ENCODE results near the gene RABGEF1. TPM values are rescaled to one million over a fixed set of nuclear protein-coding genes. Genes with fewer than 3 reads are reported as not detected.
A peak's percentile ranks its signal among the peaks of the same experiment; 100 is the strongest.

The RABGEF1 gene
- total and polyA plus RNA-seq, 9 of the 15 experiments (the other 6 are each of a cell fraction or from before 2014, with no cell fraction given) = 7.0 to 29.3 (median 20.5) TPM

GRCh38 chr7:66740302-66740979 is at the start of gene RABGEF1 (continued):
- TF ChIP-seq ZFP36 (IDR thresholded peaks at IDR 0.05; ENCODE audit: low read depth, low read length, partially characterized antibody) = no peak
- TF ChIP-seq SUPT5H (IDR thresholded peaks at IDR 0.05) = peak; percentile 95
- peak; percentile 46 for TF ChIP-seq ARID1B (IDR thresholded peaks at IDR 0.05)
- no peak for TF ChIP-seq ZNF384 (IDR thresholded peaks at IDR 0.05; ENCODE audit: low read depth, low read length)
- TF ChIP-seq CBFA2T2 (conservative IDR thresholded peaks at IDR 0.05) = no peak
- peak; percentile 55; the same call in 1 of the 2 replicates for TF ChIP-seq CREB3L1 (IDR thresholded peaks at IDR 0.05; ENCODE audit: borderline replicate concordance, low read depth)
- no peak for TF ChIP-seq ARID3A (IDR thresholded peaks at IDR 0.05; ENCODE audit: borderline replicate concordance, low read depth, low read length)
- TF ChIP-seq SOX6 (IDR thresholded peaks at IDR 0.05) = no peak
- TF ChIP-seq STAG1 (CRISPR knock-in tag; IDR thresholded peaks at IDR 0.05; ENCODE audit: borderline replicate concordance) = no peak
- 0 out of 2 replicates have a peak, but pooled peaks have one; percentile 23 for TF ChIP-seq RUNX1 (IDR thresholded peaks at IDR 0.05; ENCODE audit: low read depth)
- no peak for TF ChIP-seq KLF16 (IDR thresholded peaks at IDR 0.05)
- peak; percentile 98 for TF ChIP-seq CREM (IDR thresholded peaks at IDR 0.05; ENCODE audit: low read depth)
- peak; percentile 85 for TF ChIP-seq U2AF1 (optimal IDR thresholded peaks at IDR 0.05; ENCODE audit: low read depth, low read length)
- peak; percentile 79 for TF ChIP-seq ETS1 (conservative IDR thresholded peaks at IDR 0.05; ENCODE audit: control insufficient read depth, low read depth, low read length)
- TF ChIP-seq ZNF253 (CRISPR knock-in tag; conservative IDR thresholded peaks at IDR 0.05) = peak; percentile 74; the same call in 1 of the 2 replicates
